ENCODE results near the gene THBS1. TPM values are rescaled to one million over a fixed set of nuclear protein-coding genes. Genes with fewer than 3 reads are reported as not detected.

The THBS1 gene
- total and polyA plus RNA-seq, 7 donors = 3.3 to 40.1 (median 9.7) TPM

- Histone ChIP-seq H3K27ac (no peak overlapping the region), H3K4me3 (peak overlapping the region; percentile 65), H3K27me3 (ENCODE audit: insufficient read depth in 3 of 3, low read length in 2 of 3) (peaks cover 0 to 36% (median 7%) of the 10 kb centered on the region in 3 donors), H3K36me3 (ENCODE audit: insufficient read depth in 1 of 2, low read depth in 1 of 2) (peaks cover 0 to 9% of the 10 kb centered on the region in 2 donors), H3K9me3 (no peaks in the 10 kb centered on the region), H3K4me1 (no peaks in the 10 kb centered on the region)
- intact Hi-C loops (cut with DNase I) = loop anchor here (5.0 to 10.0 kb wide), 3 partner anchors 172 to 876 kb away; no protein-coding TSS in a partner anchor
- WGBS, 3 donors = 53 to 63% (median 61%) methylated on average over 4 of the region's 4 CpGs
- no peak for DNase-seq
- no peak for TF ChIP-seq CTCF (IDR thresholded peaks at IDR 0.05)
- ATAC-seq = no peak
Observed at GRCh38 chr15:39582977-39583595, 2.2 kb downstream of the THBS1 start.

- WGBS, 3 donors = 82 to 88% (median 84%) methylated on average over 13 of the region's 13 CpGs
- Histone ChIP-seq H3K9me3 (no peaks in the 10 kb centered on the region), H3K27me3 (ENCODE audit: insufficient read depth in 3 of 3, low read length in 2 of 3) (peaks cover 0 to 34% (median 7%) of the 10 kb centered on the region in 3 donors), H3K4me3 (peak overlapping the region; percentile 65), H3K4me1 (no peaks in the 10 kb centered on the region), H3K36me3 (ENCODE audit: insufficient read depth in 1 of 2, low read depth in 1 of 2) (peaks cover 0 to 14% of the 10 kb centered on the region in 2 donors), H3K27ac (no peak overlapping the region)
- ATAC-seq (no peak), DNase-seq (no peak)
- intact Hi-C loops (cut with DNase I) = loop anchor here (5.0 to 10.0 kb wide), 3 partner anchors 171 to 876 kb away; no protein-coding TSS in a partner anchor
- no peak for TF ChIP-seq CTCF (IDR thresholded peaks at IDR 0.05)
Observed at GRCh38 chr15:39583596-39584265, 2.9 kb downstream of the THBS1 start.

GRCh38 chr15:39584266-39584659 lies 3.4 kb downstream of the THBS1 start:
- peak overlapping the region; percentile 9 for H3K4me3 ChIP-seq
- ATAC-seq = no peak
- H3K27ac ChIP-seq = no peak overlapping the region
- no peaks in the 10 kb centered on the region for H3K4me1 ChIP-seq
- peaks cover 0 to 29% (median 7%) of the 10 kb centered on the region in 3 donors for H3K27me3 ChIP-seq (ENCODE audit: insufficient read depth in 3 of 3, low read length in 2 of 3)
- peaks cover 0 to 14% of the 10 kb centered on the region in 2 donors for H3K36me3 ChIP-seq (ENCODE audit: insufficient read depth in 1 of 2, low read depth in 1 of 2)
- no peaks in the 10 kb centered on the region for H3K9me3 ChIP-seq
- intact Hi-C loops (cut with DNase I) = loop anchor here (5.0 to 10.0 kb wide), 3 partner anchors 171 to 877 kb away; no protein-coding TSS in a partner anchor
- DNase-seq = no peak
- 84 to 88% (median 84%) methylated on average over 7 of the region's 7 CpGs for WGBS, 3 donors
- TF ChIP-seq CTCF (IDR thresholded peaks at IDR 0.05) = no peak

GRCh38 chr15:39584662-39585388 lies 3.9 kb downstream of the THBS1 start:
- no peak for DNase-seq
- no peak for TF ChIP-seq CTCF (IDR thresholded peaks at IDR 0.05)
- Histone ChIP-seq H3K36me3 (ENCODE audit: insufficient read depth in 1 of 2, low read depth in 1 of 2) (peaks cover 0 to 14% of the 10 kb centered on the region in 2 donors), H3K9me3 (no peaks in the 10 kb centered on the region), H3K4me1 (no peaks in the 10 kb centered on the region), H3K27me3 (ENCODE audit: insufficient read depth in 3 of 3, low read length in 2 of 3) (peaks cover 0 to 26% (median 7%) of the 10 kb centered on the region in 3 donors), H3K4me3 (peak overlapping the region; percentile 9), H3K27ac (no peak overlapping the region)
- WGBS, 3 donors = 79 to 87% (median 85%) methylated on average over 3 of the region's 3 CpGs
- intact Hi-C loops (cut with DNase I) = loop anchor here (5.0 to 10.0 kb wide), 3 partner anchors 170 to 878 kb away; no protein-coding TSS in a partner anchor
- no peak for ATAC-seq
